PC-3 (cell line): ENCODE results near the gene APOL1.

Experiments used
- EZH2phosphoT487 ChIP-seq: fragments of 300-600 bp; sonication (generic); IDR thresholded peaks from 2 replicates; pipeline ENCODE4 v1.6.1; 2018; ENCODE audit warnings: mild to moderate bottlenecking, antibody characterized with exemption, low read length, borderline replicate concordance
- TF ChIP-seq, protein P1 (sequence below): fragments of 300-600 bp; sonication (generic); conservative IDR thresholded peaks from 2 replicates; pipeline ENCODE4 v1.5.1; 2017; ENCODE audit warnings: antibody characterized with exemption, low read depth, mild to moderate bottlenecking, low read length

GRCh38 chr22:36311386-36312085, 58.6 kb downstream of the APOL1 start:
- TF ChIP-seq, protein P1, sequence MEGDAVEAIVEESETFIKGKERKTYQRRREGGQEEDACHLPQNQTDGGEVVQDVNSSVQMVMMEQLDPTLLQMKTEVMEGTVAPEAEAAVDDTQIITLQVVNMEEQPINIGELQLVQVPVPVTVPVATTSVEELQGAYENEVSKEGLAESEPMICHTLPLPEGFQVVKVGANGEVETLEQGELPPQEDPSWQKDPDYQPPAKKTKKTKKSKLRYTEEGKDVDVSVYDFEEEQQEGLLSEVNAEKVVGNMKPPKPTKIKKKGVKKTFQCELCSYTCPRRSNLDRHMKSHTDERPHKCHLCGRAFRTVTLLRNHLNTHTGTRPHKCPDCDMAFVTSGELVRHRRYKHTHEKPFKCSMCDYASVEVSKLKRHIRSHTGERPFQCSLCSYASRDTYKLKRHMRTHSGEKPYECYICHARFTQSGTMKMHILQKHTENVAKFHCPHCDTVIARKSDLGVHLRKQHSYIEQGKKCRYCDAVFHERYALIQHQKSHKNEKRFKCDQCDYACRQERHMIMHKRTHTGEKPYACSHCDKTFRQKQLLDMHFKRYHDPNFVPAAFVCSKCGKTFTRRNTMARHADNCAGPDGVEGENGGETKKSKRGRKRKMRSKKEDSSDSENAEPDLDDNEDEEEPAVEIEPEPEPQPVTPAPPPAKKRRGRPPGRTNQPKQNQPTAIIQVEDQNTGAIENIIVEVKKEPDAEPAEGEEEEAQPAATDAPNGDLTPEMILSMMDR = no peak
- no peak for TF ChIP-seq EZH2phosphoT487
